IPS DF 4.7 (cell line): ENCODE data around the gene ELAVL4.

Experiments
- DNase-seq: peaks from one replicate; pipeline ENCODE4 v3.0.0-alpha.2; 2013; ENCODE audit warnings: low spot score; ENCODE audit errors: extremely low read depth

Gene ELAVL4

DNA sequence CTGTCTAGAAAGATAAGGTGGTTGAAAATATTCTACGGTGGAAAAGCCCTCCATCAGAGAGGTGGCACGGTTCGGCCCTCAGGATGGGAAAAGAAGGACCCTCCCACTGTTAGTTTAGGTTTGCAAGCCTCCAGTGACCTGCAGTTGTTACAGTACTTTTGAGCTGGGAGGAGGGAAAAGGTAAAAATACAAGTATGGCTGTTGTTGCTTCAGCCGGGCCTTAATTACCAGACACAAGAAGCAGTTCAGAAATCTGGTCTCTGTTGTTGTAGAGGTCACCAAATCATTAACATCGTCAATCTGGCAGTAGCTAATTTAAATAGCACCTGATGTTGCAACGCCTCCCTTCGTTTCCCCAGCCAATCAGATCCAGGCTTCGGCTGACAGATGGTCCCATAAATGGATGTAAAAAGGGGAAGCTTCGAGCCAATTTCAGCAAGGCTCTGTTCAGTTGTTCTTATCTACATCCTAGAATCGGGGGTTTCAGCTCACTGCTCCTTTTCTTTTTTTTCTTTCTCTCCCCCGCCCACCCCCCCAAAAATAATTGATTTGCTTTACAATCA is at the start of gene ELAVL4:
Gene ELAVL4, plus strand, starts transcription at position 424 of the 563 bp plus-strand sequence. CDS start 270 bp downstream, outside the sequence.
- no peak for DNase-seq

DNA sequence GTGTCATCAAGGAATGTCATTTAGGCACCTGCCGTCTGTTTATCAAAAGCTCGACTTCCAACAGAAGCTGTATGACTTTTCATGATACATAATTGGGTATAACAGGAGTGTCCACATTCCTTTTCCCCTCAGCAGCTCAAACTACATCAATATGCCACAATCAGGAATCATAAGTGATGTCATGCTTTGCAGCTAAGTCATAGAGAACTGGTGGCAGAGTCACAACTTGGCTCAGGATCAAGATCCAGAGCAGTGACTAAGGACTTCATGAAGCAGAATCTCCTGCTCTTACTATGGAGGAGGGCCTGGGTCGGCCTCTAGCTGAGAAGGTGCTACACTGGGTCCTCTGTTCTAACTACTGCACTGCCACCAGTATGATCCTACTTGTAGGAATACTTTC is 48.4 kb upstream of the ELAVL4 start:
- DNase-seq = no peak

DNA sequence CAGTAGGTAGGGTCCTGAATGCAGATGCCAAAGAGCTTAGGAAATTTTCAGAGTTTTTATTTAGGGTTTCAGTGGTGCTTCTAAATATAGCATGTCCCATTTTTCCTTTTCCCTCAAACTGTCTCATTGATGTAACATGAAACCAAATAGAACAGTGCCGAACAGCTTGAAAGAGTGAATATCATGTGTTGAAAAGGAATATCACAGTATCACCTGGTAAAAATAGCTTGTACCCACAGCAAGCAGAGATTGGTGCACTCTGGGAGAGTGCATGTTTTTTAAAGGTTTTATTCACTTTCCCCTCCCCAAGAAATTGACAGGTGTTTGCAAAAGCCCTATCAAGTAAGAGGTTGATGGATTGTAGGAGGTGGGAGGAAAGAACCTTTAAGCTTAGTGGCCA is 41.9 kb upstream of the ELAVL4 start:
- no peak for DNase-seq

DNA sequence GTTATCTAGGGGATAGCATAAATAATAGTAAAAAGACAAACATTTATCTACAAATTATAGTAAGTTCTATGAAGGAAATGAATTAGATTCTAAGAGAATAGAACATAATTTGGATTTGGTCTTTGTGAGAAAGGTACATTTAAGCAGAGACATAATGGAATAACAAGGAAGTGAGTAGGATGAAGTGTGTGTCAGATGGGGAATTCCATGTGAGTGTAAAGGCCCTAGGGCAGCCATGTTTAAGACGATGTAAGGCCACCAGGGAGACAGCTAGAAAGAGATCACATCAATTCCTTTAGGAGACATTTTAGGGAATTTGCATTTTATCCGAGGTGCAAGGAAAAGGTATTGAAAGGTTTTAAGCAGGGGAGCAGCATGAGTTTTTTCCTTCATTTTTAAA is 33.8 kb upstream of the ELAVL4 start:
- no peak for DNase-seq

DNA sequence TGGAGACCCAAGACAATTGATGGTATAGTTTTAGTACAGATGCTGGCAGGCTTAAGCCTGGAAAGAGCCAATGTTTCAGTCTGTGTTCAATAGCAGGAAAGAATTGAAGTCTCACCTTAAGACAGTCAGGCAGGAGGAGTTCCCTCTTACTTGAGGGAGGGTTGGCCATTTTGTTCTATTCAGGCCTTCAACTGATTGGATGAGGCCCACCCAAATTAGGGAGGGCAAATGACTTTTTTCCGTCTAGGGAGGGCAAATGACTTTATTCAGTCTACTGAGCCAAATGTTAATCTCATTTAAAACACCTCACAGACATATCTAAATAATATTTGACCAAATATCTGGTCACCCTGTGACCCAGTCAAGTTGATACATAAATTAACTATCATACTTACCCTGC is 31.4 kb upstream of the ELAVL4 start:
- DNase-seq = no peak

DNA sequence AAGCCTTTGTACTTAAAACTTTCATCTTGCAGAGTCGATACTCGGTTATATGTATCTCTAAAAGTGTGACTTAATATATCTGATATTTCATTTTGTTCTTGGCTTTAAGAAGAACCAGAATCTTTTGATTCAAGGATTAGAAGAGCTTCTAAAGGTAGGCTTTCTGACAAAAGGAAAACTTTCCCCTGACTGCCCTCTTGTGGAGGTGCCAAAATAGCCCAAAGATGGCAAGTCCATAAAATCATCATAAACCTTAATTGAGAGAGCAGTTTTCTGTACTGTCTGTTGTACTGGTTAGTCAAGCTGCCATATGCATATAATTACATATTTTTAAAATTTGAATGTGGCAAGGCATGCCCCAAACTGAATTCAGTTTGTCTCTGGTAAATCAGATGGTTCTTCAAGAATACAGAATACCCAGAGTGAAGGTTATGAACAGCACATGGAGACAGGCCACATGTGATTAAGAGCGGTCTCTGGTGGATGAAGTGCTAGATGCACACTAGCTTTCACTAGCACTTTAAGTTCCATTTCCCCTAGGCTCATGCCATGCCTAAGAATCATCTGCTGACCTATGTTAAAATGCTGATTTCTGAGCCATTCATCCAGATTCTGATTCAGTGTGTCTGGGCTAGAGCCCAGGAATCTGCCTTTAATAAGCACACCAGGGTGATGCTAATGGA is 27.7 kb upstream of the ELAVL4 start:
- no peak for DNase-seq

DNA sequence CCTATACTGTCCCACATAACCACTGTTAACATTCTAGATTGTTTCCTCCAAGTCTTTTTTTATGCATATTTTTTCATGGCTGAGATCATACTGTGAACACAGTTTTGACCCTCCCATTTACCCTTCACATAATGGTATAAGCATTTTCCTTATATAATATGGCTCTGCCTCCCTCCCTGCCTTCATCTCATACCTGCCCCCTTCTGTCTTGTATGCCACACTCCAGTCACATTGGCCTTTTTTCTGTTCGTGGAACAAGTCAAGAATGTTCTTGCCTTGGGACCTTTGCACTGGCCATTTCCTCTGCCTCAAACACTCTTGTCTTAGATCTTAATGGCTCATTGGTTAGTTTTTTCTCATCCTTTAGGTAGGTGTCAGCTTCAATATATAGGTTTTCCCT is 24.3 kb upstream of the ELAVL4 start:
- no peak for DNase-seq

DNA sequence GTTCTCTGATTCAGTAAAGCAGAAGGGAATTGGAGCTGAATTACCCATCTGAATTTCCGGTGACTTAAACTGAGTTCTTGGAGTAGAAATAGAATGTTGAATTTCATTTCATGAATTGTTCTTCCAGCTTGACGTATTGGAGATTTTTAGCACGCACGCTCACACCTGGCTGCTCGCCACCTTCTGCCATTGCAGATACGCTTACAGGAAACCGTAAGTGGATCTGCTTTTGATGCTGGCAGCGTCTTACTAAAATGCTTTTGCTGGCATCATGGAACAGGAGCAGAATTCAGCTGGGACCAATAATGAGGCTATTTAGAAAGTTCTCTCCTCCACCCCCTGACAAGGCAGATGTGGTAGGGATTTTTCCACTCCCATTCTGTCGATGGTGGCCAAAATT is 17.7 kb upstream of the ELAVL4 start:
- no peak for DNase-seq

DNA sequence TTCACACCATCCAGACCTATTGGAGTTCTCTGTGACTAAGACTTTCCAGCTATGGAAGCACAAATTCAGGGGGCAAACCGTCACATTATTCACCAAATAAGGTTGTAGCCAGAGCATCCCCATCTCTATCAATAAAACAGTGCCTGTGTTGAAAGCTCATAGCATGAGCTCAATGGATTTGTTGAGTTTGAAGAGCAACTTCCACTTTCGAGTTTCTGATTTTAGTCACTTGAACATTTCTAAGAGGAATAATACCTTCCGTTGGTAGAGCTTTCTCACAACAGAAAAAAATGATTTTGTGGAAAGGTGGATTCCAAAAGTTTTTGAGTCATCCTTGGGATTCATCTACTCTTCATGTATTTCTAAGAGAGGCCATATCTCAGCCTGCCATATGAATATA is 13.0 kb upstream of the ELAVL4 start:
- DNase-seq = no peak

DNA sequence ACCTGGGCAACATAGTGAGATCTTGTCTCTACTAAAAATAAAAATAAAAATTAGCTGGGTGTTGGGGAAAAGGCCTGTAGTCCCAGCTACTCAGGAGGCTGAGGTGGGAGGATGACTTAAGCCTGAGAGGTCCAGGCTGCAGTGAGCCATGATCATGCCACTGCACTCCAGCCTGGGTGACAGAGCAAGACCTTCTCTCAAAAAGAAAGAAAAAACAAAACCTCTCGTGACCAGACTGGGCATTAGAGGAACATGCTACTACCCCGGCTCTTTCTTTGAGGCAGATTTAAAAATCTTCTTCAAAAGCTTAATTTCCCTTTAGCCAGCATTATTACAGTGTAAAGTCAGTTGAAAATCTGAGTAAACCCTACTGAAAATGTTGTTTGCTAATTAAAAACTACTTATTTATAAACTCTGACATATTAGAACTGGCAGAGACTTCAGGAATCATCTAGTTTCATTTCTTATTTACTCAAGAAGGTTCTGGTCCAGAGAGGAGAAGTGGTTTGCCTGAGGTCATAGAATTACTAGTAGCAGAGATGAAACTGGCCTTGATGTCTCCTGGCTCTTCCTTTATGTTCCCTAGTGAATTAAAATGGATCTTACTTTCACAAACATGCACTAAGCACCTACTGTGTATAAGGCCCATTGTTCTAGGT is 11.6 kb upstream of the ELAVL4 start:
- DNase-seq = no peak

DNA sequence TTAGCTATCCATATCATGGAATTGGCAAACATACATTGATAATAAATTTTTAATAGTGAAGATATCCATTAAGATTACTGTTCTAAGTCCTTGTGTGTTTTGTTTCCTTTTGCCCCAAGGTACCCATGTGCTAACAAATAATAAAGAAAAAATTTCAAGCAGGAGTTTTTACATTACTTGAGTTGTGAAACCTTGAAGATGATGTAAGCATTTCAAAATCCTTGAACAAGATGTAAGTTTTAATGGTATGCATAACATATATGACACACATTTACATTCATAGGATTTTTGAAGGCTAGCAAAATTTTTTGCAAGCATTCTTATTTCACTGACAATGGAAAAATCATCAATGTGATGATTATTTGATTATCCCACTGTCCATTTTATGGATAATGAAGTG is 10.9 kb upstream of the ELAVL4 start:
- no peak for DNase-seq

DNA sequence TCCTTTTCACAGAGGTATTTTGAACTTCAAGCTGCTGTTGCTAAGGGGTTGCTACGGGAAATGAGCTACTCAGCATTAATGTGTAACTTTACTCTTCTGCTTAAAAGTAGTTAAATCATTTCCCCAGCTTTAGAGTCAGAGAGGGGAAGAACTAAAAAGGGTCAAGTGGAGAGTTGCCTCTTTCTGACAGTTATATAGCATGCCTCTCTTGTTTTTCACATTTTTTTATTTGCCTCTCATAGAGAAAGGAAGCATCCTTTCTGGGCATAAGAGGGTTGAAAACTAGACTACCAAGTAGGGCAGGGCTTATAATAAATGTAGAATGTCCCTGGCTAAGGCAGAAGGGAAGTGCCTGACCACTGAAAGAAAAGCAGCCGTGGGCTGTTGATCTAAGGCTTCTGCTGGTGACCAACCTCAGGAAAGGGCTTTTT is 10.1 kb upstream of the ELAVL4 start:
- DNase-seq = no peak

DNA sequence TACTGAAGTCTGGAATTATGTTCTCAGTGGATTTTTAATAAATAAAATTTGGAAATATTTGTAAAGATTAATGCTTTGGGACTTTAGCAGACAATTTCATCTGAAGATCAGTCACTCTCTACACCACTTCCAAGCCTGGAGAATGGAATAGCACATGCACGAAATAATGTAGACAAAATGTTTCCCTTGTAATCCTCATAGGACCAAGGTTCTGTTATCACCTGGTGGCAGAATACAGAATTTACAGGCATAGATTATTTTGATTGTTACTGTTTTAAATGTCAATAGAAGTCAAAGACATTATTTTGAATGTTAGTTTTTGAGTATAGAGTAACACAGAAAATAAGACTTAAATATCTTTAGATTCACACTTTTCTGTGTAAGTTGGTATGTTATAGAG is 9.1 kb upstream of the ELAVL4 start:
- no peak for DNase-seq

DNA sequence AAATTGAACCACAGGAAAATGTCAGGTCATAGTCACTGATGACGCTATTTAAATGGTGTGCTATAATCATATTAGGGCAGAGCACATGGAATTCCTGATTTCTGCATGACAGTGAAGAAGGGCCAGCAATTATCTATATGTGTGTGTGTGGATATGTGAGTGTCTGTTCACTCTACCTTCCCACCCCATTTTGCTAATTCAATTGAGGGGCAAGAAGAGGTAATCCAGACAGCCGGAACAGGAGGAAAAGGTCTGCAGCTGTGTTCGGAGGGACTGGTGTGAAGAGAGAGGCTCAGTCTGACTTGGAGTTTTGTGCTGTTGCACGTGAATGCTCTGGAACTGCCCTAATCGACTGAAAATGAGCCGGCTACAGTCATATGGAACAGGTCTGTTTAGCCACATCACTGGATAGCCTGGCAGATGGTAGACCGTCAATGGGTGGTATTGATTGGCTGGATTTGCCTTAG is 5.1 kb upstream of the ELAVL4 start:
- no peak for DNase-seq

DNA sequence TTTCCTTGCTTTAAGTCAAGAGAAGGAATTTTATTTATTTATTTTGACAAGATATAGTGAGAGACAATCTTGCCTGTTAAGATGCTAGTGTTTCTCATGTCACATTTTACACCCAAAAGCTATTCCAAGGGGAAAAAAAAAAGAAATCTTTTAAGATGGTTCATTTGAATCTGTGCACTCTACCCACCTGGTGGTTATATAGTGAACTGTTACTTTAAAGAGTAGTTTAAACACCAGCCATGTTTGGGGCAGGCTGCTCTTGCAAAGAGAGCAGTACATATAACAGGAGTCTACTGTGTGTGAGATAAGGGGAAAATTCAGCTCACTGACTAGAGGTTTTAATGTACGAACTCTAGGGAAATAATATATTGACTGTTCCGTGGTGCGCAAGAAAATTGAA is 3.3 kb upstream of the ELAVL4 start:
- DNase-seq = no peak

DNA sequence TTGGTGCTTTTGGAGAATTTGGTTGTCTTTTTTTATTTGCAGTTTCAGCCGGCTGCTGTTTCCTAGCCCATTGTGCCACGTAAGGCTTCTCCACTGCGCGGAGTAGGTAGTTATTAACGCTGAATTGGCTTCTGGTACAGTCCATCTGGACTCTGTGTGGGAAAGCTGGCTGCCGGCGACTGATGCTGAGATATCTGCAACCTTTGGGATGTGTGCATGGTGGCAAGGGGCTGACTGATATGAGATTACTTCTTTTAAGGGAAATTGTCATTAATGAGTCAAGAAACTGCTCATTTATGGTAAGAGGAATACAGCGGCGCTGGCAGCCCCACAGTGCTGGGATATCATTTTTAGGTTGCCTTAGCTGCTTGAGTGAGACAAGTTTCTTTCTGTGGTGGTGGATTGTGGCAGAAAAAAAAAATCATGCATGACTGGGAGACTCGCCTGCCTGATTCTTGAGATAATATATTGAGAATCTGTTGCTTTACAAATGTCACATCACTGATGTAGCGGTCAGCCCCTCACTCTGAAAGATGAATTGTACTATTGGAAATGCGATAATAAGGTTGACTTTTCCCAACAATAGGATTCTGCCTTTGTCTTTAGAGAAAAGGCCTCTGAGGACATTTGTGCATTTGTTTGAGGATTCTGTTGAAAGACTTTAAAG is 2.5 kb upstream of the ELAVL4 start:
- DNase-seq = no peak

DNA sequence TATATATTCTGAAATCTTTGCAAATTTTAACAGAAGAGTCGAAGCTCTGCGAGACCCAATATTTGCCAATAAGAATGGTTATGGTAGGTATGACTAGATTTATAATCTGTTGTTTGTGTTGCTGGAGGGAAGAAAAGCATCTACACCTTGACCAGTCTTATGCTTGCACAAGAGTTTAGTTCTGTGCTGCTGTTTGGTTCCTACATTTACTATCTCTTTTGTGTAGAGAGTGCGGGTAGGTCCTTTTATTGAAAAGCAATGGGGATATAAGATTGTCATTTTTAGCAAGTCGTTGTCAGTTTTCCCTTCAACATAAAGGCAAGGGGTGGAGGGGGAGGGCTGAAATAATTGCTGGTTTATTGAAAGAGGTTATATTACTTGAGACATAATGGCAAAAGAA is 396 bp downstream of the ELAVL4 start:
- no peak for DNase-seq

DNA sequence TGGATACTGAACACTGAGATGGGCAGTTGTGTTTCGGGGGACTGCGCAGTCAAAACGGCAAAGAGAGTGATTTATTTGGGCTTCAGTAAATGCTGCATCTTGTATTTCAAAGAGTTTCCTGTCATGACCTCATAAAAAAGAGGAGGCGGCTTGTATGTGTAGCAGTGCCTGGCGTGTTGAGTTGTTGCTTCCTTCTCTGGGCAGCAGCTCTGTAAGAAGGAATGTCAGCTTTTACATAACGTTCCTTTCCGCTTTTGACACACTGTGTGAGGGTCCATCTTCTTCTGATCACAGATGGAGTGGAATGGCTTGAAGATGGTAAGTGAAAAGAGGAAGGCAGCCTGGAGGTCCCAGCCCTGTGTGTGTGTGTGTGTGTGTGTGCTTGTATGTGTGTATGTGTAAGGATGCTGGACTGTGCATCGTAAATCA is 941 bp downstream of the ELAVL4 start:
- no peak for DNase-seq

DNA sequence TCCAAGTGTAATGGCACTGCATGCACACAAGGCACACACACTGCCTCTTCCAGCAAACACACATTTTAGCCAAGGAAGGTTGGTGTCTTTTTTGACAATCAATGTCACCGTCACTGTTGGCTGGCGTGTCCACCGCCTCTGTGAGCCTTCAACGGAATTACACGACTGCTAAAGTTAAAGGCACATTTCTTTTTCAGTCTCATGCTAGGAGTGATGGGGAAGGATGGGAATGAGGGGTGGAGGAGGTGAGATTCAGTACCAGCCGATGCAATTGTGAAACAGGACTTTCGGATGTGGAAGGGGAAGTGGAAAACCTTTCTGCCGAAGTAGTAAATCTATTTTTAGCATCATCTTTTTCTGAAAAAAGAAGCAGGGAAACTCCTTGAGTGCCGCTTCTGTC is 1.4 kb downstream of the ELAVL4 start:
- no peak for DNase-seq

DNA sequence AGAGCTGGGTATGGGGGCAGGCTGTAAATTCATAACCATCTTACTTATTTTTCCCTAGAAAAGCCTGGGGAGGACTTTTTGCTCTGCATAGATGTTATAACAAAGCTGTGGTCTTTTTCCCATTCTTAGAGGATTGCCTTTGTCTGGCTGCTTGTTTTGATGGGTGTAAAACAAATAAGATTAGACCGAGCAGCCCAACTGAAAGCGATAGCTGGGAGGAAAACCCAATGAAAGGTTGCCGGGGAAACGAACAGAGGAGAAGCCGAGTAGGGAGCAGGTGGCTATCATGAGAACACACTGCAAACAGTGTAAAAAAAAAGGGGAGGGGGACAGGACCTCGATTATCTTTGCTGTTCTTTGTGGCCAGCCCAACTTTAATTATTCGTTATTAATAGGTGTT is 1.9 kb downstream of the ELAVL4 start:
- DNase-seq = no peak

DNA sequence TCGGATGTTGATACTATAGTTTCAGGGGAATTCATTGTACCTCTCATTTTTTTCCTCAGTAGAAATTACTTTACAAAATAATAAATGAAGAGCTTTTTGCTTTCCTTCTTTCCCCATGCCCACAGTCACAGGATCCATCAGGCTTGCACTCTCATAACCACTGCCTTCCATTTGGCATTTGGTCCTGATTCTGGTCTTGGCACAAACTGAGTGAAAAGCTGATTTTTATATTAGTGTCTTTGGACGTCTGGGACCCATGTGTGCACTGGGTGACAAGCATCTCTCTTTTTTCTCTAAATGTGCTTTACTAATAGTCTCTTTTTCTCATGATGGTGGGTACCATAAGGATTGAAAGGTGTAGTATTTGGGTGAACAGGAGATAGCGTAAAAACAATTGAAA is 2.8 kb downstream of the ELAVL4 start:
- no peak for DNase-seq

DNA sequence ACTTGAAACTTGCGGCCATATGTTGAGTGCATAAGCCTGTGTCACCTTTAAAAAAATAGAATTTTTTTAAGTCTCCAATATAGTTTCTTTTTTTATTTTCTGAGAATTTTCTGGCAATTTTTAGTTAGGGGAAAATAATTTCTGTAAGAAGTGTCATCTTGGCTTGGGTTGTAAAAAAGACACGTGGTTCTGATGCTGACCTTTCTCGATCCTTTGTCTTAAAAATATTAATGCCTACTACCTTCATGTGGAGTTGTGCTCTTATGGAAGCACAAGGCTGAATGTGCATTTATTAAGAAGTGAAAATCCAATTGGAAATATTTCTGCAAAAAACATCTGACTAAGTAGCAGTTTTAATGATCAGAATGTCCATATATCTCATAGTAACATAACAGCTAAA is 3.5 kb downstream of the ELAVL4 start:
- no peak for DNase-seq
